ENCODE results near the gene C19orf12. TPM values are rescaled to one million over a fixed set of nuclear protein-coding genes. Genes with fewer than 3 reads are reported as not detected.
A peak's percentile ranks its signal among the peaks of the same experiment; 100 is the strongest.

C19orf12 gene
- total RNA-seq, 1 donor from 2014 or later: 57.0 TPM

DNA sequence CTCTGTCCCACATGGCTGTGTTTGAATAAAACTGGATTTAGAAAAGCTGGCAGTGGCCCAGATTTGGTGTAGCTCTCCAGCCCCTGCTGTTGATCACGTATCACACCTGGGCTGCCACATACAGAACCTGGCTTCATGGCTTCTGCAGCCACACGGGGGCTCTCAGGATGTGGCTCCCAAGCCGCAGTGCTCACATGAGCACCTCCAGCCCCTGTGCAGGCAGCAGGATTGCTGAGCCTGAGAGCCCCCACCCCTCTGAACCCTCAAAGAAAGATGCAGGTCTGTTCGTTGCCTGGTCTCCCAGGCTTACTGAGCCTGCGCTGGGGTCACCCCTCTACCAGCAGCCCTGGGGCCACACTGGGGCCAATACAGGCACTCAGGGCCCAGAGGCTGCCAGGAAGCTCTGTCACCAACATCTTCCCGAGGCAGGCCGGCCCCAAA lies 47.1 kb downstream of the C19orf12 start:
- no peak for DNase-seq
- no peak for ATAC-seq
- intact Hi-C loops (cut with micrococcal nuclease): no loop called here

DNA sequence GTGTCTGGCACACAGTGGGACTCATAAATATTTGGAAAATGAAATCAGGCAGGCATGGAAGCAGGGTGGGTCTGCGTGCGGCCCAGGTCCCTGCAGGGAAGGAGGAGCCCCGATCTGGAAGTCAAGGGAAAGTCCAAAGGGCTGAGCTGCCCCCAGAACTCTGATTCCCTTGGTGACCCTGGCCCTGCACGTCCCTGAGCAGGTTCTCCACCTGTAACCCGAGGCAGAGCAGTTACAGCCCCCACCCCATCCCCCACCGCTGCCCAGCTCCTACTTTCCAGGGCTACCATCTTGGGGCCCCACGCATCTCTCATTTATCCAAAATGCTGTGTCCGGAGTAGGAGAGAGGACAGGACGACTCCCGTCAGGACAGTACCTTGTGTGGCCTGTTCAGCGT lies 47.7 kb downstream of the C19orf12 start:
- DNase-seq: no peak
- ATAC-seq: no peak
- intact Hi-C loops (cut with micrococcal nuclease): no loop called here

GRCh38 chr19:29666578-29667386 lies 48.3 kb downstream of the C19orf12 start:
- intact Hi-C loops (cut with micrococcal nuclease): no loop called here
- ATAC-seq: peak; percentile 34
- peak; percentile 86 for DNase-seq

- DNase-seq (peak; percentile 85), ATAC-seq (peak; percentile 65)
- intact Hi-C loops (cut with micrococcal nuclease): no loop called here
Observed at GRCh38 chr19:29665826-29666577, 49.1 kb downstream of the C19orf12 start.

DNA sequence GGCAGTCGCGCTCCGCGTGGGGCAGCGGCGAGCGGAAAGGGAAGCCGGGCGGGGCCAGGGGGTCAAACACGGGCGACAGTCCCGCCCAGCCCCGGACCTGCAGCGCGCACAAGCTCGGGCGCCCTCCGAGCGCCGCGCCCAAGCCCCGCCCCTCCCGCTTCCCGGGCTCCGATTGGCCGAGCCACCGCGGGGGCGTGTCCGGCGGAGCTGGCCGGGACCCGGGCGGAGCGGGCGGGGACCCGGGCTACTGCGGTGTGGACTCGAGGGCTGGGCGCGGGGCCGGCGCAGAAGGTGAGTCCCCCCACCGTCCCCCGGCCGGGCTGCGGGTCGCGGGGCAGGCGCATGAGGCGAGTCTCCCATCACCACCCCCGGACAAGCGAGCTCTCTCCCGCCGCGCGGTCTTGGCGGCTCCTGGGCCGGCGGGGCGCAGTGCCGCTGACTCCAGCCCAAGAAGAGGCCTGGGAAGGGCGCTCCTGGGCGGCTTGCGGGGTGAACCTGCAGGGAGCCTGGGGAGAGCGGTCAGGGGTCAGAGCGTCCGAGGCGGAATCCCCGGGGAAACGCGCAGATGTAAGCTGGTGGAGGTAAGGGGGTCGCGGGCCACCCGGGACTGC lies 49.7 kb downstream of the C19orf12 start, which contains the start of gene PLEKHF1:
TSS of gene PLEKHF1 (plus strand) at position 247 of the 611 bp plus-strand sequence. CDS start 8,379 bp downstream, outside the sequence.
- DNase-seq: peak; percentile 98
- peak; percentile 84 for ATAC-seq
- intact Hi-C loops (cut with micrococcal nuclease): no loop called here

DNA sequence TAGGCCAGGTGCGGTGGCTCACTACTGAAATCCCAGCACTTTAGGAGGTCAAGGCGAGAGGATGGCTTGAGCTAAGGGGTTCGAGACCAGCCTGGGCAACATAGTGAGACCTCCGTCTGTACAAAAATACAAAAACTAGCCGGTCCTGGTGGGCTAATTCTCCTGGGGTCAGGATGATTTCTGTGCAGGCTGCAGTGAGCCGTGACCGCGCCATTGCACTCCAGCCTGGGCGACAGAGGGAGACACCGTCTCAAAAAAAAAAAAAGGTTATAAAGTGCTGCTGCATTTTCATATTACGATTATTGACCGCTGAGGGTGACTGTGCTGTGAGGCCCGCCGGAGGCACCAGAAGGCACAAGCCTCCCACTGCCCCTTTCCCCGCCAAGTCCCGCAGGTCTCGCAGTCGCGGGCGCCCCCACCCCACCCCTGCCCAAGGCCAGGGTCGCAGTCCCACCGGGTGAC lies 50.3 kb downstream of the C19orf12 start:
- ATAC-seq (no peak), DNase-seq (no peak)
- intact Hi-C loops (cut with micrococcal nuclease): no loop called here

- no peak for ATAC-seq
- intact Hi-C loops (cut with micrococcal nuclease): no loop called here
- DNase-seq: no peak
Observed at GRCh38 chr19:29663861-29664752, 51.0 kb downstream of the C19orf12 start.

DNA sequence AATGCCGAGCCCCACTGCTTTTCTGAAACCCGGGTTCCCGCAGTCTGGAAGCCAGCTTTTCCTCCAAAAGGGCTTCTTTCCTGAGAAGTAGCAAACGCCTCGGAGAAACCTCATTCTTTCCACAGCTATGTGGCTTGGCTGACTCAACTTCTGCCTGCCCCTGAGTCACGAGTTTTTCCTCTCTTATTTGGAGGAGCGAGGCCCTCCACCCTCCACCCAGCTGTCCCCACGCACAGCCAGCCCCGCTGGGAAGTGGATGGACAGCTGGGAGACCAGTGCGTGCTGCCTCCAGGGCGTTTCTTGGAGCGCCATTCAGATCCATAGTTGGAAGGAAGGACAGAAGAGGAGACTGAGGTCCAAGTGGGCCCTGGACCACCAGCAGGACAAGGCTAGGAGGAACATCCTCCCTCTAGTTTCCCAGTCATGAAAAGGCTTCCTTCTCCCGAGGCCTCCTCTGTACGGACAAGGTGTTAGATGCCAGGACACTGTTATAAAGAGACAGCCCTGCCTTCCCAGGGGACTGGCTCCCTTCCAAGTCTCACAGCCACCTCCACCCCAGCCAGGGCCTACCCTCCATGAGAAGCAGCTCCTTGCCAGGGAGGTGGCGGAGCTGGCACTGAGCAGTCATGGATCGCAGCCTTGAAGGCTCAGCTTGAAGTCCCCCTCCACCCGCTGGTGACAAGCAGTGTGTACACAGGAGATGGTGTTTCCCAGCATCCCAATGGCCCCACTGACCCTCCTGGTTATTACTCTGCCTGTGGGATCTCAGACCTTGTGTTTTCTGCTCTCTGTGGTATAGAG lies 52.3 kb downstream of the C19orf12 start:
- peak; percentile 75 for DNase-seq
- intact Hi-C loops (cut with micrococcal nuclease): no loop called here
- peak; percentile 35 for ATAC-seq

- intact Hi-C loops (cut with micrococcal nuclease): no loop called here
- DNase-seq (no peak), ATAC-seq (peak; percentile 4)
Observed at GRCh38 chr19:29662278-29662603, 52.8 kb downstream of the C19orf12 start.

- no peak for ATAC-seq
- intact Hi-C loops (cut with micrococcal nuclease): no loop called here
- no peak for DNase-seq
Observed at GRCh38 chr19:29660835-29661234, 54.2 kb downstream of the C19orf12 start.

DNA sequence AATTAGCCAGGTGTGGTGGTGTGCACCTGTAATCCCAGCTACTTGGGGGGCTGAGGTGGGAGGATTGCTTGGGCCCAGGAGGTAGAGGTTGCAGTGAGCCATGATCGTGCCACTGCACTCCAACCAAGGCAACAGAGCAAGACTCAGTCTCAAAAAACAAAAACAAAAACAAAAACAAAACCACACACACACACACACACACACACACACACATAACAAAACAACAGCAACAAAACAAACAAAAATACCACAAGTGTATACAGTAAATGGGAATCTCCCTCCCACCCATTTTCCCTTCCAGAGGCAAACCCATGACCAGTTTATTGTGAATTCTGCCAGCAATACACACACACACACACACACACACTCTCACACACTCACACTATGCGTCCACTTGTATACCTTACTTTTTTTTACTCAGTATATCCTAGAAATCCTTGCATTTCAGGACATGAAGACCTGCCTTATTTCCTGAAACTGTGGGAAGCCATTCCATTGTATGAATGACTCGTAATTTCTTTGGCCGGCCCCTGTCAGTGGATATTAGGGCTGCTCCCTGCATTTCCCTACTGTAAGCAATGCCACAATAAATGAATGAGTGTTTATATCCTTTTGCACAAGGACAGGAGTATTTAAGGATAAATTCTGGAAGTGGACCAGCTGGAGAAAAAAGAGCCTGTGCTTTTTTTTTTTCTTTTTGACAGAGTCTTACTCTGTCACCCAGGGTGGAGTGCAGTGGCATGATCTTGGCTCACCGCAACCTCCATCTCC lies 56.7 kb downstream of the C19orf12 start:
- ATAC-seq (no peak), DNase-seq (no peak)
- intact Hi-C loops (cut with micrococcal nuclease): no loop called here

- no peak for DNase-seq
- ATAC-seq: no peak
- intact Hi-C loops (cut with micrococcal nuclease): no loop called here
Observed at GRCh38 chr19:29655648-29656335, 59.3 kb downstream of the C19orf12 start.

- ATAC-seq: no peak
- intact Hi-C loops (cut with micrococcal nuclease): no loop called here
- no peak for DNase-seq
Observed at GRCh38 chr19:29653398-29653797, 61.7 kb downstream of the C19orf12 start.

- intact Hi-C loops (cut with micrococcal nuclease): no loop called here
Observed at GRCh38 chr19:29651622-29652394, 63.3 kb downstream of the C19orf12 start.

DNA sequence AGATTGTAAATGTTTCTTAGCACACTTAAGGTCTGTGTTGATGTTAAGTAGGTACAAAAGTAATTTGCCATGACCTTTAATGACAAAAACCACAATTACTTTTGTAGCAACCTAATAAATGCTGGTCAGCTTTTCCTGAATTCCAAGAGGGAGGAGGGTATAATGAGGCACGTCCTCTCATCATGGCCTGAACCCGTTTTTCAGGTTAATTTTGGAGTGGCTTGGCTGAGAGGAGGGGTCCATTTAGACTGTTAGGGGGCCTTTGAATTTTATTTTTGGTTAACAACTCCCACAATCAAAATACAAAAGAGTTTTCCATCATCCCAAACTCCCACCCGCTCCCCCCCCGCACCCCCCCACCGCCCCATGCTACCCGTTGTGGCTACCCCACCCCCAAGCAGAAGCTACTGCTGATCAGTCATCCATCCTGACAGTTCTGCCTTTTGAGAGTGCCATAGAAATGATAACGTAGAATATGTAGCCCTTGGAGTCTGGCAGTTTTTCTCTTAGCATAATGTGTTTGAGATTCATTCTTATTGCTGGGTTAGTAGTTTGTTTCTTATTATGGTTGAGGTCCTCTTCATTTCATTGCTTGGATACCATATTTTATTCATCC lies 64.2 kb downstream of the C19orf12 start:
- intact Hi-C loops (cut with micrococcal nuclease): no loop called here
- no peak for ATAC-seq

More at GRCh38 chr19:29651622-29652394, 63.3 kb downstream of the C19orf12 start:
- no peak for ATAC-seq
- DNase-seq: no peak

More for the DNA sequence above, 64.2 kb downstream of the C19orf12 start:
- no peak for DNase-seq

All from left ventricle myocardium superior (tissue), 1 donor.